ENCODE data around the gene TWIST2. TPM values are rescaled to one million over a fixed set of nuclear protein-coding genes. Genes with fewer than 3 reads are reported as not detected.
A peak's percentile ranks its signal among the peaks of the same experiment; 100 is the strongest.

Gene TWIST2
- total RNA-seq, 2 experiments from 2014 or later, result not detected

- Mint-ChIP-seq H3K9me3 (ENCODE audit: low read depth) (no peaks in the 10 kb centered on the region), H3K4me1 (no peaks in the 10 kb centered on the region), H3K36me3 (no peaks in the 10 kb centered on the region), H3K27me3 (peaks cover 33% of the 10 kb centered on the region), H3K27ac (no peak overlapping the region), H3K4me3 (no peak overlapping the region)
- no peak for ATAC-seq
- CTCF ChIA-PET, result no interaction called here
- DNase-seq, result peak; percentile 31
Measured at GRCh38 chr2:238855891-238856580, 8.2 kb downstream of the TWIST2 start.

GRCh38 chr2:238856713-238857567 lies 9.1 kb downstream of the TWIST2 start:
- DNase-seq, result peak; percentile 19
- Mint-ChIP-seq H3K27me3 (peaks cover 24% of the 10 kb centered on the region), H3K27ac (no peak overlapping the region), H3K4me1 (no peaks in the 10 kb centered on the region), H3K36me3 (no peaks in the 10 kb centered on the region), H3K4me3 (no peak overlapping the region), H3K9me3 (ENCODE audit: low read depth) (no peaks in the 10 kb centered on the region)
- CTCF ChIA-PET, result no interaction called here
- no peak for ATAC-seq

- no peak for ATAC-seq
- no peak for DNase-seq
- Mint-ChIP-seq H3K36me3 (no peaks in the 10 kb centered on the region), H3K4me3 (no peak overlapping the region), H3K9me3 (ENCODE audit: low read depth) (no peaks in the 10 kb centered on the region), H3K27ac (no peak overlapping the region), H3K4me1 (no peaks in the 10 kb centered on the region), H3K27me3 (peaks cover 19% of the 10 kb centered on the region)
- CTCF ChIA-PET, result no interaction called here
Measured at GRCh38 chr2:238857959-238858358, 10.1 kb downstream of the TWIST2 start.

- Mint-ChIP-seq H3K36me3 (no peaks in the 10 kb centered on the region), H3K4me3 (no peak overlapping the region), H3K9me3 (ENCODE audit: low read depth) (no peaks in the 10 kb centered on the region), H3K4me1 (peaks cover 3% of the 10 kb centered on the region), H3K27me3 (peaks cover 13% of the 10 kb centered on the region), H3K27ac (no peak overlapping the region)
- CTCF ChIA-PET, result no interaction called here
- DNase-seq, result peak; percentile 7
- ATAC-seq, result no peak
Measured at GRCh38 chr2:238859636-238860347, 11.9 kb downstream of the TWIST2 start.

- no peak overlapping the region for H3K27ac Mint-ChIP-seq
- CTCF ChIA-PET, result no interaction called here
- H3K9me3 Mint-ChIP-seq (ENCODE audit: low read depth), result no peaks in the 10 kb centered on the region
- DNase-seq (no peak), ATAC-seq (no peak)
- peaks cover 3% of the 10 kb centered on the region for H3K4me1 Mint-ChIP-seq
- peaks cover 10% of the 10 kb centered on the region for H3K27me3 Mint-ChIP-seq
- H3K4me3 Mint-ChIP-seq, result no peak overlapping the region
- no peaks in the 10 kb centered on the region for H3K36me3 Mint-ChIP-seq
Measured at GRCh38 chr2:238861013-238861730, 13.3 kb downstream of the TWIST2 start.

- H3K27me3 Mint-ChIP-seq, result peaks cover 10% of the 10 kb centered on the region
- H3K4me3 Mint-ChIP-seq, result no peak overlapping the region
- no peak for DNase-seq
- H3K4me1 Mint-ChIP-seq, result peaks cover 3% of the 10 kb centered on the region
- CTCF ChIA-PET, result interaction anchor here (1.0 kb wide), 1 partner anchor 87 kb away, joined by 3 read pairs; no protein-coding TSS in a partner anchor
- H3K36me3 Mint-ChIP-seq, result no peaks in the 10 kb centered on the region
- no peaks in the 10 kb centered on the region for H3K9me3 Mint-ChIP-seq (ENCODE audit: low read depth)
- ATAC-seq, result no peak
- H3K27ac Mint-ChIP-seq, result no peak overlapping the region
Measured at GRCh38 chr2:238861766-238862315, 14.0 kb downstream of the TWIST2 start.

GRCh38 chr2:238862701-238863100 lies 14.8 kb downstream of the TWIST2 start:
- Mint-ChIP-seq H3K27me3 (peaks cover 7% of the 10 kb centered on the region), H3K9me3 (ENCODE audit: low read depth) (no peaks in the 10 kb centered on the region), H3K27ac (no peak overlapping the region), H3K4me3 (no peak overlapping the region), H3K4me1 (peaks cover 3% of the 10 kb centered on the region), H3K36me3 (no peaks in the 10 kb centered on the region)
- CTCF ChIA-PET, result interaction anchor here (1.0 kb wide), 1 partner anchor 86 kb away, joined by 3 read pairs; no protein-coding TSS in a partner anchor
- no peak for DNase-seq
- no peak for ATAC-seq

GRCh38 chr2:238863231-238863630 lies 15.3 kb downstream of the TWIST2 start:
- peak; percentile 23 for DNase-seq
- H3K27me3 Mint-ChIP-seq, result peaks cover 7% of the 10 kb centered on the region
- CTCF ChIA-PET, result no interaction called here

GRCh38 chr2:238863749-238864206 lies 15.9 kb downstream of the TWIST2 start:
- DNase-seq (peak; percentile 29), ATAC-seq (no peak)
- no peaks in the 10 kb centered on the region for H3K36me3 Mint-ChIP-seq
- H3K4me3 Mint-ChIP-seq, result no peak overlapping the region
- H3K27me3 Mint-ChIP-seq, result peaks cover 3% of the 10 kb centered on the region
- no peak overlapping the region for H3K27ac Mint-ChIP-seq
- CTCF ChIA-PET, result no interaction called here
- no peaks in the 10 kb centered on the region for H3K9me3 Mint-ChIP-seq (ENCODE audit: low read depth)
- H3K4me1 Mint-ChIP-seq, result peaks cover 3% of the 10 kb centered on the region

More at GRCh38 chr2:238863231-238863630, 15.3 kb downstream of the TWIST2 start:
- H3K4me3 Mint-ChIP-seq, result no peak overlapping the region
- H3K27ac Mint-ChIP-seq, result no peak overlapping the region
- ATAC-seq, result no peak
- no peaks in the 10 kb centered on the region for H3K9me3 Mint-ChIP-seq (ENCODE audit: low read depth)
- H3K4me1 Mint-ChIP-seq, result peaks cover 3% of the 10 kb centered on the region
- H3K36me3 Mint-ChIP-seq, result no peaks in the 10 kb centered on the region

- no peak overlapping the region for H3K27ac Mint-ChIP-seq
- peak; percentile 45 for ATAC-seq
- peak; percentile 44 for DNase-seq
Measured at GRCh38 chr2:238864207-238865014, 16.5 kb downstream of the TWIST2 start.

GRCh38 chr2:238865015-238865719 lies 17.3 kb downstream of the TWIST2 start:
- DNase-seq, result peak; percentile 26
- Mint-ChIP-seq H3K27me3 (peaks cover 3% of the 10 kb centered on the region), H3K4me1 (peaks cover 5% of the 10 kb centered on the region), H3K36me3 (peaks cover 1% of the 10 kb centered on the region), H3K4me3 (no peak overlapping the region), H3K27ac (no peak overlapping the region), H3K9me3 (ENCODE audit: low read depth) (peaks cover 3% of the 10 kb centered on the region)
- CTCF ChIA-PET, result no interaction called here
- ATAC-seq, result no peak

More at GRCh38 chr2:238864207-238865014, 16.5 kb downstream of the TWIST2 start:
- H3K9me3 Mint-ChIP-seq (ENCODE audit: low read depth), result no peaks in the 10 kb centered on the region
- no peaks in the 10 kb centered on the region for H3K36me3 Mint-ChIP-seq
- CTCF ChIA-PET, result no interaction called here
- peaks cover 3% of the 10 kb centered on the region for H3K4me1 Mint-ChIP-seq
- H3K4me3 Mint-ChIP-seq, result no peak overlapping the region
- peaks cover 3% of the 10 kb centered on the region for H3K27me3 Mint-ChIP-seq

Measured in activated CD8-positive, alpha-beta memory T cell treated with anti-CD3 and anti-CD28 coated beads, Interleukin-2, amount 10 ng/mL, durations not matched to agents 7 days and 5 days (primary cell).